ENCODE data around the gene IQSEC3.
"Not testable (repeated sequence)": the region's sequence is repeated elsewhere in the genome, so short reads cannot be mapped to it uniquely, and the experiment has no call there.

DNA sequence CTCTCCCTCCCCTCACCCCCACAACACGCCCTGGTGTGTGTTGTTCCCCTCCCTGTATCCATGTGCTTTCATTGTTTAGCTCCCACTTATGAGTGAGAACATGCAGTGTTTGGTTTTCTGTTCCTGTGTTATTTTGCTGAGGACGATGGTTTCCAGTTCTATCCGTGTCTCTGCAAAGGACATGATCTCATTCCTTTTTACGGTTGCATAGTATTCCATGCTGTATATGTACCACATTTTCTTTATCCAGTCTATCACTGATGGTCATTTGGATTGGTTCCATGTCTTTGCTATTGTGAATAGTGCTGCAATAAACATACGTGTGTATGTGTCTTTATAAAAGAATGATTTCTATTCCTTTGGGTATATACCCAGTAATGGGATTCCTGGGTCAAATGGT, 20.0 kb upstream of the IQSEC3 start:
- TF ChIP-seq, protein P1, sequence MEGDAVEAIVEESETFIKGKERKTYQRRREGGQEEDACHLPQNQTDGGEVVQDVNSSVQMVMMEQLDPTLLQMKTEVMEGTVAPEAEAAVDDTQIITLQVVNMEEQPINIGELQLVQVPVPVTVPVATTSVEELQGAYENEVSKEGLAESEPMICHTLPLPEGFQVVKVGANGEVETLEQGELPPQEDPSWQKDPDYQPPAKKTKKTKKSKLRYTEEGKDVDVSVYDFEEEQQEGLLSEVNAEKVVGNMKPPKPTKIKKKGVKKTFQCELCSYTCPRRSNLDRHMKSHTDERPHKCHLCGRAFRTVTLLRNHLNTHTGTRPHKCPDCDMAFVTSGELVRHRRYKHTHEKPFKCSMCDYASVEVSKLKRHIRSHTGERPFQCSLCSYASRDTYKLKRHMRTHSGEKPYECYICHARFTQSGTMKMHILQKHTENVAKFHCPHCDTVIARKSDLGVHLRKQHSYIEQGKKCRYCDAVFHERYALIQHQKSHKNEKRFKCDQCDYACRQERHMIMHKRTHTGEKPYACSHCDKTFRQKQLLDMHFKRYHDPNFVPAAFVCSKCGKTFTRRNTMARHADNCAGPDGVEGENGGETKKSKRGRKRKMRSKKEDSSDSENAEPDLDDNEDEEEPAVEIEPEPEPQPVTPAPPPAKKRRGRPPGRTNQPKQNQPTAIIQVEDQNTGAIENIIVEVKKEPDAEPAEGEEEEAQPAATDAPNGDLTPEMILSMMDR (IDR thresholded peaks at IDR 0.05), result not testable (repeated sequence)
- TF ChIP-seq POLR2AphosphoS5 (IDR thresholded peaks at IDR 0.05; ENCODE audit: low read depth, low read length), result not testable (repeated sequence)
